HCT116 (cell line): Measurements from ENCODE around the gene BICDL2. TPM values are rescaled to one million over a fixed set of nuclear protein-coding genes. Genes with fewer than 3 reads are reported as not detected.

Experiments
- ATAC-seq: fragments of 200-7000 bp; cut with Tn5 transposase; 2 replicates; pipeline ENCODE4 v1.9.1; 2020; ENCODE audit warnings: mild to moderate bottlenecking, moderate library complexity
- Bru-seq: library from RNA; stranded (reverse); fragments of 400-500 nt; gene quantifications from one replicate; lab custom pipeline; 2021; lab: Mats Ljungman, UMichigan
- BruChase-seq, 2 experiments: library from RNA; stranded (reverse); fragments of 400-500 nt; gene quantifications; one replicate each; lab custom pipeline; 2021; lab: Mats Ljungman, UMichigan
- BruUV-seq: library from RNA; stranded (reverse); fragments of 400-500 nt; replicated peaks from 2 replicates; lab custom pipeline; 2021; lab: Mats Ljungman, UMichigan
- CTCF ChIA-PET: fragments of 300-600 bp; sonication (Branson Sonifier 250); formaldehyde crosslinking; loops from one replicate; lab custom pipeline; 2021; ENCODE audit warnings: antibody characterized with exemption; lab: Charles Lee
- POLR2A ChIA-PET: fragments of 300-600, 350-600 bp; sonication (Branson Sonifier 250); formaldehyde crosslinking; loops from one replicate; lab custom pipeline; 2021; ENCODE audit warnings: antibody characterized with exemption; lab: Charles Lee
- RAD21 ChIA-PET, 2 experiments: fragments of 300-600 bp; sonication (Branson Sonifier 250); formaldehyde crosslinking; loops; one replicate each; lab custom pipeline; 2023; ENCODE audit warnings: low total read pairs in 2 of 2; ENCODE audit not compliant: uncharacterized antibody in 2 of 2, unreplicated experiment in 2 of 2, low non-redundant PET in 1 of 2; lab: Charles Lee
- DNase-seq: peaks from one replicate; pipeline ENCODE4 v3.0.0-alpha.2; 2010; ENCODE audit warnings: low read depth, low spot score
- H2AFZ ChIP-seq: fragments of 200-600 bp; shearing (Covaris generic), sonication (generic); 2 replicates; pipeline ENCODE4 v1.6.1; 2017; ENCODE audit warnings: low read depth, mixed run types, mixed read lengths, antibody characterized with exemption, low read length; ENCODE audit not compliant: poor library complexity, severe bottlenecking
- H3K27ac ChIP-seq: 2 replicates; pipeline ENCODE4 v1.5.1; 2012; ENCODE audit warnings: low read depth, low read length
- H3K27me3 ChIP-seq: fragments of 200-600 bp; sonication (generic); 2 replicates; pipeline ENCODE4 v1.6.1; 2016; ENCODE audit warnings: mixed run types, low read length, mixed read lengths; ENCODE audit not compliant: insufficient read depth
- H3K36me3 ChIP-seq, 2 experiments: fragments of 200-500 bp in 1 of 2; fragments of 200-600 bp in 1 of 2; sonication (Bioruptor generic) in 1 of 2; sonication (generic) in 1 of 2; 2 replicates each; pipeline versions ENCODE4 v1.5.1 to v1.6.1; 2014 to 2016; ENCODE audit warnings: low read length in 2 of 2, inconsistent platforms in 1 of 2, mixed read lengths in 1 of 2, mixed run types in 1 of 2; ENCODE audit not compliant: insufficient read depth in 2 of 2, control insufficient read depth in 1 of 2
- H3K4me1 ChIP-seq, 2 experiments: fragments of 200-600 bp in 1 of 2; sonication (generic) in 1 of 2; 2 replicates each; pipeline versions ENCODE4 v1.5.1 to v1.6.1; 2012 to 2017; ENCODE audit warnings: low read length in 2 of 2, inconsistent platforms in 1 of 2, mild to moderate bottlenecking in 1 of 2, mixed read lengths in 1 of 2, mixed run types in 1 of 2, moderate library complexity in 1 of 2; ENCODE audit not compliant: insufficient read depth in 2 of 2, control insufficient read depth in 1 of 2
- H3K4me2 ChIP-seq: fragments of 200-600 bp; sonication (generic); 2 replicates; pipeline ENCODE4 v1.6.1; 2017; ENCODE audit warnings: mixed run types, low read length, mixed read lengths
- H3K4me3 ChIP-seq, 2 experiments: fragments of 200-600 bp in 1 of 2; sonication (generic) in 1 of 2; replicated peaks in 1 of 2; 2 replicates each; pipeline ENCODE4 v1.5.1; 2011 to 2016; ENCODE audit warnings: low read length in 2 of 2, control low read depth in 1 of 2, low read depth in 1 of 2, mild to moderate bottlenecking in 1 of 2, mixed read lengths in 1 of 2, mixed run types in 1 of 2
- H3K79me2 ChIP-seq: fragments of 200-600 bp; sonication (generic); 2 replicates; pipeline ENCODE4 v1.6.1; 2017; ENCODE audit warnings: mild to moderate bottlenecking, mixed run types, low read length, moderate library complexity, mixed read lengths; ENCODE audit not compliant: insufficient read depth
- H3K9ac ChIP-seq: fragments of 200-600 bp; sonication (generic); 2 replicates; pipeline ENCODE4 v1.6.1; 2016; ENCODE audit warnings: low read length, mixed read lengths
- H3K9me2 ChIP-seq: fragments of 200-600 bp; sonication (generic), shearing (Covaris generic); 2 replicates; pipeline ENCODE4 v1.6.1; 2017; ENCODE audit warnings: mixed run types, mild to moderate bottlenecking, moderate library complexity; ENCODE audit not compliant: insufficient read depth
- H3K9me3 ChIP-seq, 2 experiments: fragments of 200-500 bp in 1 of 2; fragments of 200-600 bp in 1 of 2; sonication (Bioruptor generic) in 1 of 2; sonication (generic) in 1 of 2; 2 replicates each; pipeline ENCODE4 v1.6.1; 2014 to 2017; ENCODE audit warnings: low read length in 2 of 2, mixed read lengths in 2 of 2, inconsistent platforms in 1 of 2, low read depth in 1 of 2, mild to moderate bottlenecking in 1 of 2, mixed run types in 1 of 2, moderate library complexity in 1 of 2; ENCODE audit not compliant: control insufficient read depth in 1 of 2, insufficient read depth in 1 of 2
- H4K20me1 ChIP-seq: fragments of 200-600 bp; sonication (generic), shearing (Covaris generic); 2 replicates; pipeline ENCODE4 v1.6.1; 2017; ENCODE audit warnings: mixed run types, mild to moderate bottlenecking, moderate library complexity; ENCODE audit not compliant: insufficient read depth
- EGR1 ChIP-seq: IDR thresholded peaks from 2 replicates; pipeline ENCODE4 v1.6.1; 2012; ENCODE audit warnings: low read depth
- POLR2AphosphoS5 ChIP-seq: IDR thresholded peaks from 2 replicates; pipeline ENCODE4 v1.6.1; 2011; ENCODE audit warnings: mild to moderate bottlenecking, low read depth, low read length, moderate library complexity
- TCF7L2 ChIP-seq: IDR thresholded peaks from 2 replicates; pipeline ENCODE4 v1.7.0; 2011; ENCODE audit warnings: borderline replicate concordance, inconsistent platforms; ENCODE audit not compliant: insufficient read depth, insufficient read length; ENCODE audit errors: extremely low read depth
- intact Hi-C: fragments of 100-400 bp; cut with micrococcal nuclease; formaldehyde crosslinking; loops from 2 replicates; pipeline ENCODE4 v1.10.0; 2022
- long read RNA-seq: library from polyadenylated mRNA; unstranded; transcript quantifications from one replicate; pipeline ENCODE4 v2.0.0, GENCODE V29; 2021; ENCODE audit not compliant: unreplicated experiment
- polyA plus RNA-seq: library from polyadenylated mRNA; unstranded; fragments of >200 nt; gene quantifications from 2 replicates; pipeline ENCODE4 v1.2.1, GENCODE V29; 2012; ENCODE audit warnings: missing spikeins
- total RNA-seq: library from RNA; stranded (reverse); gene quantifications from one replicate; pipeline ENCODE4 v1.2.1, GENCODE V29; 2021; ENCODE audit not compliant: unreplicated experiment
- TF ChIP-seq, protein P1 (sequence below): IDR thresholded peaks from 2 replicates; pipeline ENCODE4 v1.6.1; 2012

The BICDL2 gene, protein sequence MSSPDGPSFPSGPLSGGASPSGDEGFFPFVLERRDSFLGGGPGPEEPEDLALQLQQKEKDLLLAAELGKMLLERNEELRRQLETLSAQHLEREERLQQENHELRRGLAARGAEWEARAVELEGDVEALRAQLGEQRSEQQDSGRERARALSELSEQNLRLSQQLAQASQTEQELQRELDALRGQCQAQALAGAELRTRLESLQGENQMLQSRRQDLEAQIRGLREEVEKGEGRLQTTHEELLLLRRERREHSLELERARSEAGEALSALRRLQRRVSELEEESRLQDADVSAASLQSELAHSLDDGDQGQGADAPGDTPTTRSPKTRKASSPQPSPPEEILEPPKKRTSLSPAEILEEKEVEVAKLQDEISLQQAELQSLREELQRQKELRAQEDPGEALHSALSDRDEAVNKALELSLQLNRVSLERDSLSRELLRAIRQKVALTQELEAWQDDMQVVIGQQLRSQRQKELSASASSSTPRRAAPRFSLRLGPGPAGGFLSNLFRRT
- total RNA-seq (21.3 TPM), Bru-seq, nascent RNA (percentile 70 among the genes with signal in this experiment), BruChase-seq, experiment 1, labeled RNA remaining after a 6-hour chase (percentile 61 among the genes with signal in this experiment), BruChase-seq, experiment 2, labeled RNA remaining after a 2-hour chase (percentile 69 among the genes with signal in this experiment)
- 15.1 and 17.2 TPM in 2 replicates for polyA plus RNA-seq
- long read RNA-seq, transcript BICDL2-203 (10 exons, 1,984 nt) = major isoform, 11 of 46 reads
- long read RNA-seq, partial matches to known transcripts = 6 of 46 reads
- long read RNA-seq, other reads (novel, unspliced or antisense) = 23 of 46 reads

DNA sequence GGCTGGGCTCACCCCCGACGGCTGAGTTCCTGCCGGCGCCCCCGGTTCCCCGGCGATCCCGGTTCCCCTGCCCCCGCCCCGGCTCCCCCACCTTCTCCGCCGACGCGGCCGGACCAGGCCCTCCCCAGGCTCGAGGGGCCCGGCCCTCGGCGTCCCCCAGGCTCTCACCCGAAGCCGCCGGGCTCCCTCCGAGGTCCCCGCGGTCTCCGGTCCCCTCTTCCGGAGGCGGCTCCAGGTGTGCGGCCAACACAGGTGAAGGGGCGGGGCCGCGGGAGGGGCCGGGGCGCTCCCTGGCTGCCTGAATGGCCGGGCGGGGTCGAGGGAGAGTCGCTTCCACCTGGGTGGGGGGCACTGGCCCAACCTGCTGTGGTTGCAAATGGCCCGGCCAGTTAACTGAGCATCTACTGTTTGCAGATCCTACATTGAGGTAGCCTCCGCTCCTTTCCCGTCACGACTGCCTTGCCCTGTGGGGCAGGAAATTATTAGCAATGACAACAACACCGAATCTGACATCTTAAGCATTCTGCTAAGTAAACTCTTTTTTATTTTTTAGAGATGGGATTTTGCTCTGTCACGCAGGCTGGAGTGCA lies at the start of gene BICDL2:
BICDL2 (minus strand) TSS at position 219 of the 590 bp plus-strand sequence. CDS start 1,448 bp downstream, outside the sequence.
- POLR2A ChIA-PET = interaction anchor here (0.6 kb wide), 1 partner anchor 93 kb away, joined by 3 read pairs; no protein-coding TSS in a partner anchor
- no peaks in the 10 kb centered on the region for H3K27me3 ChIP-seq

More for the DNA sequence above, at the start of gene BICDL2:
- no peak for DNase-seq
- BruUV-seq = no TSS peak
- H3K4me1 ChIP-seq = peaks cover 19 to 52% of the 10 kb centered on the region in 2 experiments
- no peaks in the 10 kb centered on the region for H3K36me3 ChIP-seq
- ChIA-PET RAD21 (no interaction called here), CTCF (interaction anchor here (1.0 kb wide), 1 partner anchor 9 kb away, joined by 8 read pairs; no protein-coding TSS in a partner anchor)
- TF ChIP-seq POLR2AphosphoS5 = peak; percentile 74
- TF ChIP-seq TCF7L2 = no peak
- TF ChIP-seq, protein P1, sequence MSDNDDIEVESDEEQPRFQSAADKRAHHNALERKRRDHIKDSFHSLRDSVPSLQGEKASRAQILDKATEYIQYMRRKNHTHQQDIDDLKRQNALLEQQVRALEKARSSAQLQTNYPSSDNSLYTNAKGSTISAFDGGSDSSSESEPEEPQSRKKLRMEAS = 0 out of 2 replicates have a peak, but pooled peaks have one; percentile 19
- TF ChIP-seq EGR1 = no peak
- H3K27ac ChIP-seq = peak within 1 kb of the TSS; percentile 26; the same call in 1 of the 2 replicates
- no peaks in the 10 kb centered on the region for H3K79me2 ChIP-seq
- ATAC-seq = peak; percentile 69
- peak within 1 kb of the TSS; percentile 41 for H2AFZ ChIP-seq
- H3K9ac ChIP-seq = peak within 1 kb of the TSS; percentile 75
- intact Hi-C loops = no loop called here
- no peaks in the 10 kb centered on the region for H3K9me2 ChIP-seq
- no peaks in the 10 kb centered on the region for H4K20me1 ChIP-seq
- no peaks in the 10 kb centered on the region for H3K9me3 ChIP-seq
- H3K4me3 ChIP-seq = peak within 1 kb of the TSS; percentile 61 to 76
- peak within 1 kb of the TSS; percentile 95 for H3K4me2 ChIP-seq
